Suprapubic skin (tissue), 4 donors: ENCODE data around the gene HLCS. TPM values are rescaled to one million over a fixed set of nuclear protein-coding genes. Genes with fewer than 3 reads are reported as not detected.

Experiments
- DNase-seq, 2 donors: peaks; one replicate each; pipeline ENCODE4 v3.0.0-alpha.2; 2019; ENCODE audit warnings: low spot score in 2 of 2
- H3K27ac ChIP-seq: fragments of 200-600 bp; sonication (generic); one replicate; pipeline ENCODE4 v1.5.1; 2019
- H3K27me3 ChIP-seq: fragments of 200-600 bp; sonication (generic); one replicate; pipeline ENCODE4 v1.5.1; 2019
- H3K36me3 ChIP-seq: fragments of 200-600 bp; sonication (generic); one replicate; pipeline ENCODE4 v1.5.1; 2019
- H3K4me1 ChIP-seq: fragments of 200-600 bp; sonication (generic); one replicate; pipeline ENCODE4 v1.5.1; 2019
- H3K4me3 ChIP-seq: fragments of 200-600 bp; sonication (generic); one replicate; pipeline ENCODE4 v1.5.1; 2019; ENCODE audit warnings: mild to moderate bottlenecking
- H3K9me3 ChIP-seq: fragments of 200-600 bp; sonication (generic); one replicate; pipeline ENCODE4 v1.5.1; 2019
- CTCF ChIP-seq, 2 donors: fragments of 200-600 bp in 1 of 2; fragments of 450-650 bp in 1 of 2; sonication (generic) in 1 of 2; IDR thresholded peaks; one replicate each; pipeline ENCODE4 v1.5.1; 2016 to 2019; ENCODE audit warnings: antibody characterized with exemption in 2 of 2, mild to moderate bottlenecking in 1 of 2, moderate library complexity in 1 of 2
- EP300 ChIP-seq: sonication (generic); formaldehyde crosslinking; IDR thresholded peaks from one replicate; pipeline ENCODE4 v1.6.1; 2017; ENCODE audit warnings: antibody characterized with exemption
- POLR2A ChIP-seq, 2 donors: fragments of 450-650 bp; IDR thresholded peaks; one replicate each; pipeline ENCODE4 v1.6.1; 2017; ENCODE audit warnings: antibody characterized with exemption in 2 of 2, mild to moderate bottlenecking in 2 of 2, moderate library complexity in 2 of 2
- POLR2AphosphoS5 ChIP-seq, 3 donors: sonication (generic); formaldehyde crosslinking; IDR thresholded peaks; one replicate each; pipeline ENCODE4 v1.6.1; 2017; ENCODE audit warnings: antibody characterized with exemption in 3 of 3
- WGBS: methylation state at CpG from one replicate; pipeline ENCODE4 v1.1.5; 2018; 5-methylcytosine and 5-hydroxymethylcytosine counted together
- total RNA-seq, 4 donors: library from RNA; depleted of rRNA; stranded (reverse); fragments of >200 nt; gene quantifications; one replicate each; pipeline ENCODE4 v1.1.0, GENCODE V29; 2016

Gene HLCS
- total RNA-seq, 4 donors from 2014 or later = 8.4 to 16.1 (median 11.5) TPM

GRCh38 chr21:36706951-36707762 lies 259.3 kb downstream of the HLCS start:
- Histone ChIP-seq H3K36me3 (no peaks in the 10 kb centered on the region), H3K4me1 (peaks cover 57% of the 10 kb centered on the region), H3K4me3 (no peak overlapping the region), H3K27me3 (peaks cover 100% of the 10 kb centered on the region), H3K27ac (no peak overlapping the region), H3K9me3 (no peaks in the 10 kb centered on the region)
- TF ChIP-seq POLR2A (IDR thresholded peaks at IDR 0.05) (no peak), CTCF (IDR thresholded peaks at IDR 0.05) (no peak), EP300 (no peak), POLR2AphosphoS5 (IDR thresholded peaks at IDR 0.05) (no peak)
- WGBS = 25% methylated on average over 31 of the region's 32 CpGs
- peak in 1 of 2 donors; percentile 78 for DNase-seq

GRCh38 chr21:36706482-36706852 lies 260.0 kb downstream of the HLCS start:
- H3K4me3 ChIP-seq = no peak overlapping the region
- H3K9me3 ChIP-seq = no peaks in the 10 kb centered on the region
- H3K27ac ChIP-seq = no peak overlapping the region
- peaks cover 100% of the 10 kb centered on the region for H3K27me3 ChIP-seq
- TF ChIP-seq EP300 = no peak
- TF ChIP-seq CTCF (IDR thresholded peaks at IDR 0.05) = no peak
- TF ChIP-seq POLR2A (IDR thresholded peaks at IDR 0.05) = no peak
- TF ChIP-seq POLR2AphosphoS5 (IDR thresholded peaks at IDR 0.05) = no peak
- no peaks in the 10 kb centered on the region for H3K36me3 ChIP-seq
- DNase-seq = no peak
- peaks cover 58% of the 10 kb centered on the region for H3K4me1 ChIP-seq
- WGBS = 22% methylated on average over 13 of the region's 13 CpGs

GRCh38 chr21:36705679-36706481 lies 260.6 kb downstream of the HLCS start:
- H3K4me1 ChIP-seq = peaks cover 64% of the 10 kb centered on the region
- TF ChIP-seq EP300 (no peak), POLR2A (IDR thresholded peaks at IDR 0.05) (no peak), CTCF (IDR thresholded peaks at IDR 0.05) (no peak), POLR2AphosphoS5 (IDR thresholded peaks at IDR 0.05) (no peak)
- H3K4me3 ChIP-seq = no peak overlapping the region
- no peak overlapping the region for H3K27ac ChIP-seq
- 24% methylated on average over 8 of the region's 22 CpGs for WGBS
- H3K27me3 ChIP-seq = peaks cover 100% of the 10 kb centered on the region
- DNase-seq = no peak
- no peaks in the 10 kb centered on the region for H3K9me3 ChIP-seq
- H3K36me3 ChIP-seq = no peaks in the 10 kb centered on the region

GRCh38 chr21:36704958-36705678 lies 261.4 kb downstream of the HLCS start:
- TF ChIP-seq CTCF (IDR thresholded peaks at IDR 0.05) = no peak
- TF ChIP-seq POLR2AphosphoS5 (IDR thresholded peaks at IDR 0.05) = no peak
- no peak for TF ChIP-seq EP300
- no peak for TF ChIP-seq POLR2A (IDR thresholded peaks at IDR 0.05)
- no peak for DNase-seq
- peak overlapping the region; percentile 23 for H3K4me3 ChIP-seq
- peaks cover 100% of the 10 kb centered on the region for H3K27me3 ChIP-seq
- H3K4me1 ChIP-seq = peaks cover 65% of the 10 kb centered on the region
- H3K27ac ChIP-seq = no peak overlapping the region
- H3K9me3 ChIP-seq = no peaks in the 10 kb centered on the region
- 23% methylated on average over 27 of the region's 39 CpGs for WGBS
- no peaks in the 10 kb centered on the region for H3K36me3 ChIP-seq
